Measurements from ENCODE around the gene HSF5.
A peak's percentile ranks its signal among the peaks of the same experiment; 100 is the strongest.

The HSF5 gene

GRCh38 chr17:58480090-58480489, 8.1 kb downstream of the HSF5 start:
- DNase-seq: no peak

GRCh38 chr17:58476812-58477211, 11.4 kb downstream of the HSF5 start:
- DNase-seq: no peak

- DNase-seq: no peak
Measured at GRCh38 chr17:58475985-58476384, 12.2 kb downstream of the HSF5 start.

GRCh38 chr17:58470356-58470755, 17.9 kb downstream of the HSF5 start:
- DNase-seq: no peak

- no peak for DNase-seq
Measured at GRCh38 chr17:58468944-58469343, 19.3 kb downstream of the HSF5 start.

- DNase-seq: no peak
Measured at GRCh38 chr17:58455491-58455890, 32.7 kb downstream of the HSF5 start.

GRCh38 chr17:58452738-58453137, 35.5 kb downstream of the HSF5 start:
- DNase-seq: no peak

- DNase-seq: peak; percentile 52 to 53
Measured at GRCh38 chr17:58447039-58447975, 40.9 kb downstream of the HSF5 start.

GRCh38 chr17:58446086-58446485, 42.1 kb downstream of the HSF5 start:
- no peak for DNase-seq

- no peak for DNase-seq
Measured at GRCh38 chr17:58436805-58437239, 51.4 kb downstream of the HSF5 start.

GRCh38 chr17:58436245-58436644, 52.0 kb downstream of the HSF5 start:
- DNase-seq: no peak

- DNase-seq: no peak
Measured at GRCh38 chr17:58432806-58433573, 55.2 kb downstream of the HSF5 start.

GRCh38 chr17:58427807-58428206, 60.4 kb downstream of the HSF5 start:
- no peak for DNase-seq

GRCh38 chr17:58421711-58422110, 66.5 kb downstream of the HSF5 start:
- DNase-seq: no peak

- no peak for DNase-seq
Measured at GRCh38 chr17:58420827-58421226, 67.4 kb downstream of the HSF5 start.

- peak; percentile 70 to 90 for DNase-seq
Measured at GRCh38 chr17:58417300-58418092, 70.7 kb downstream of the HSF5 start, which contains the start of gene RNF43. TSS of gene RNF43 (minus strand) at chr17:58417534. CDS start at chr17:58415577, 1,957 bp downstream.

GRCh38 chr17:58416937-58417299, 71.3 kb downstream of the HSF5 start:
- DNase-seq: no peak

GRCh38 chr17:58416396-58416795, 71.8 kb downstream of the HSF5 start:
- DNase-seq: no peak

GRCh38 chr17:58415371-58416055, 72.7 kb downstream of the HSF5 start:
- DNase-seq: no peak

- no peak for DNase-seq
Measured at GRCh38 chr17:58414596-58414997, 73.6 kb downstream of the HSF5 start.

- no peak for DNase-seq
Measured at GRCh38 chr17:58413684-58414083, 74.5 kb downstream of the HSF5 start.

GRCh38 chr17:58412961-58413586, 75.1 kb downstream of the HSF5 start:
- DNase-seq: no peak

Measured in stimulated activated CD4-positive, alpha-beta T cell treated with anti-CD3 and anti-CD28 coated beads, Interleukin-4, amount 100 ng/mL, for 4 hours (primary cell).